Gastroesophageal sphincter (tissue), 3 donors: ENCODE data around the gene OTOG.

Experiments used
- CTCF ChIP-seq, 4 experiments: fragments of 200-600 bp in 2 of 4; fragments of 450-650 bp in 2 of 4; sonication (generic) in 1 of 4; IDR thresholded peaks; one replicate each; pipeline ENCODE4 v1.5.1; 2017 to 2019; ENCODE audit warnings: antibody characterized with exemption in 4 of 4, mild to moderate bottlenecking in 2 of 4, moderate library complexity in 2 of 4
- POLR2A ChIP-seq, 2 donors: fragments of 450-650 bp; IDR thresholded peaks; one replicate each; pipeline ENCODE4 v1.6.1; 2017; ENCODE audit warnings: antibody characterized with exemption in 2 of 2, mild to moderate bottlenecking in 2 of 2, moderate library complexity in 1 of 2
- POLR2AphosphoS5 ChIP-seq: sonication (generic); formaldehyde crosslinking; IDR thresholded peaks from one replicate; pipeline ENCODE4 v1.6.1; 2017; ENCODE audit warnings: antibody characterized with exemption

- TF ChIP-seq CTCF (IDR thresholded peaks at IDR 0.05) (no peak), POLR2AphosphoS5 (no peak), POLR2A (IDR thresholded peaks at IDR 0.05) (no peak)
These were observed 46.4 kb upstream of the OTOG start for GRCh38 chr11:17500673-17501072.
